HG03280 (cell line): ENCODE measurements around the gene C1orf35.
A peak's percentile ranks its signal among the peaks of the same experiment; 100 is the strongest.
"Not testable (repeated sequence)": the region's sequence is repeated elsewhere in the genome, so short reads cannot be mapped to it uniquely, and the experiment has no call there.

Experiments
- ATAC-seq: cut with Tn5 transposase; IDR thresholded peaks from one replicate; pipeline ENCODE4 v1.9.1; 2021; ENCODE audit warnings: mild to moderate bottlenecking, moderate library complexity; ENCODE audit not compliant: unreplicated experiment

C1orf35 gene

GRCh38 chr1:228142701-228143136 lies 39.6 kb upstream of the C1orf35 start:
- ATAC-seq: no peak

GRCh38 chr1:228142155-228142691 lies 39.1 kb upstream of the C1orf35 start:
- no peak for ATAC-seq

DNA sequence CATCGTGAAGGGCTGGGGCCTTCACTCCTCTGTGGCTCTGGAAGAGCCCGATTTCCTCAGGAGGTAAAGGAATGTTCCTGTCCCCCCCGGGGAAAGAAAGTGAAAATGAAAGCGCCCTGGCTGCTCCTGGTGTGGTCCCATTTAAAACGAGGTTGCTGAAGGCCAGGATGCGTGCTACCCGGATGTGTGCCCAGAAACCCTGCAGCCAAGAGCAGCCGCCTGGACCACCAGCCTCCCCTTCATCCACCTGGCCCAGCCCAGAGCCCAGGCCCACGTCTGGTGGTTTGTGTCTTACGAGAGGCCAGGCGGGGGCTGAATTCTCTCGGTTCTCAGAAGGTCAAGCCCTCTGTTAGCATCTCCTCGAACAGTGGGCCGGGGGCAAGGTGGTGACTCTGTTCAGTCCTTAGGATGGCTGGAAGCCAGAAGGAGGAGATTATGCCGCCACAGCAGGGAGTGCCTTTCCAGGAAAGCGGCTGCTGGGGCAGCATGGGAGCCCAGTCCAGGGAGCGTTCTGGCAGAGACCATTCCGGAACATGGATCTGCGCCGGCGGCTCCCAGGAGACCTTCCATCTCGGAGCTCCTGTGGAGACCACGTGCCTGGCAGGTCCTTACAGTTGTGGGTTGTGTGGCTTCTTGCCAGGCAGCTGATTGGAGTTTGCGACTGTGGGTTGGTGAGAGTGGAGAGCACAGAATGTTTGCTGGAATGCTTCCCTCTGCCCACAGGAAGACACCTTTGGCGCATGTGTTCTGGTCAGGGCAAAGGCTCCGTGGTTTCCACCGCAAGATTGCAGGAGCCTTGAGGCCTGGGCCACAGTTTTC lies 38.3 kb upstream of the C1orf35 start:
- no peak for ATAC-seq

DNA sequence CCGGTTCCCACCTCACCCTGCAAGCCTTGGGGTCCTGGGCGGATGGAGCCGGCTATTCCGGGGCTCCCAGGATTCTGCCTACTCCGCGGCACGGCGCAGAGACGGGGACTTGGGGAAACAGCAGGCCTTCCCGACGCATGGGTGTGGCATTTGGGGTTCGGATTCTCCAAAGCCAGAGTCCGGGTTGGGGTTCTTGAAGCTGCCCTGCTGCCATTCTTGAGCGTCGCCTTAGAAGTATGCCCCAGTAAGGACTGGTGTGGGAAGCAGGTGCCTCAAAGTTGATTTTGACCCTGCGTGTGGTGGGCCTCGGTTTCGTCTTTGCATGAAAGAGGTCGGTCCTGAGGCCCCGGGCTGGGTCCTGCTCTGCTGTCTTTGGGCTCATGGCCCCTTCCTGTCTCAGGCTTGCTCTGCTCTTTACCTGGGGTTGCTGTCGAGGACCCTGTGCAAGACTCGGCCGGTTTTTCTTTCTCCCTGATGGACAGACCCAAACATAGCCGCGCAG lies 37.6 kb upstream of the C1orf35 start:
- no peak for ATAC-seq

GRCh38 chr1:228139931-228140723 lies 37.0 kb upstream of the C1orf35 start, which contains the start of gene GUK1:
TSS of gene GUK1 (plus strand) at chr1:228140279. CDS start at chr1:228140303, 24 bp downstream.
- peak; percentile 90 for ATAC-seq

DNA sequence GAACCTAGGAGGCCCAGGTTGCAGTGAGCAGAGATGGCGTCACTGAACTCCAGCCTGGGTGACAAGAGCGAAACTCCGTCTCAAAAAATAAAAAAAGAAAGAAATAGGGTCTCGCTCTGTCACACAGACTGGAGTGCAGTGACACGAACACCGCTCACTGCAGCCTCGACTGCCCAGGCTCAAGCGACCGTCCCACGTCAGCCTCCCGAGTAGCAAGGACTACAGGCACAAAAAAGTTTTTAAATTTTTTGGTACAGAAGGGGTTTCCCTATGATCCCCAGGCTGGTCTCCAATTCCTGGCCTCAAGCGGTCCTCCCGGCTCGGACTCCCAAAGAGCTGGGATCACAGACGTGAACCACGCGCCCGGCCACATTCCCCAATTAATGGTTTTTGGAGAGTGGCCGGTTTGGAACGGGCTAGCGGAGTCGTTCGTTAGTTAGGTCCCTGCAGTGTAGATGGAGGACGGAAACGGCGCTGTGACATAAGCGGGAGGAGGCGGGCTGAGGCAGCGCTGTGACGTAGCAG lies 36.3 kb upstream of the C1orf35 start:
- ATAC-seq: no peak

DNA sequence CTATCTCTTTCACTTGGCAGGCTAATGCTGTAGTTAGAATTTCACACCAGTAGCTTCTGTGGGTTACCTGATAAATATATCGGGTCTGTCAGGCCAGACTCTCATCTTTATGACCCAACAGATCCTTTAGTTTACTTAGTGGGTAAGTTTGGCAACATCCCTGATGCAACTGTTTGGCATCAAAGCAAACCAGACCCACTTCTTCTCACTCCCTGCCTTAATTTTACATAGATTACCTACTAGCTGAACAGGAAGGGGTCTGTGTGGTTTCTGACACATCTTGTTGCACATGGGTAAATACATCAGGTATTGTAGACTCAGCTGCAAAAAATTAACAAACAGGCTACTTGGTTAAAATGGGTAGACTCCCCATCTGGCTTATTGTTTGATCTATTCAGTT lies 33.8 kb upstream of the C1orf35 start:
- ATAC-seq: no peak

GRCh38 chr1:228134591-228134990 lies 31.5 kb upstream of the C1orf35 start:
- ATAC-seq: no peak

GRCh38 chr1:228131766-228132165 lies 28.6 kb upstream of the C1orf35 start:
- ATAC-seq: no peak

- no peak for ATAC-seq
Measured at GRCh38 chr1:228125185-228125584, 22.1 kb upstream of the C1orf35 start.

- ATAC-seq: no peak
Measured at GRCh38 chr1:228123505-228123904, 20.4 kb upstream of the C1orf35 start.

- ATAC-seq: no peak
Measured at GRCh38 chr1:228122921-228123441, 19.9 kb upstream of the C1orf35 start.

GRCh38 chr1:228120857-228121489 lies 17.8 kb upstream of the C1orf35 start:
- ATAC-seq: no peak

GRCh38 chr1:228120351-228120750 lies 17.2 kb upstream of the C1orf35 start:
- no peak for ATAC-seq

DNA sequence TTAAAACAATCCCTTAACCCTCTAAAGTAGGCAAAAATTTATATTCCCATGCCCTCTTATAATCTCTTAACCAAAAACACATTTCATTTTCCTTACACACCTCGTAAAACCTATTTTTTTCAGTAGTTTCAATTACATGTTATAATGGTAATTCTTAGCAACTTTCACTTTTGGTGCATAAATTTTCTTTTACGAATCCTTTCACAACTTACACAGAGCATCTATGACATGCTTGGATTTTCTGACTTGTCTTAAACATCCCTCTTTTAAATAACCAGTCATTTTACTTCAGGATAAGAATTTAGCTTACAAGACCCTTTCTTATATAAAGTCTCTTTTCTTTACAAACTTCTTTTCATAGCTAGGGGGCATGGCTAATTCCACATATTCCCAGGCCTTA lies 14.9 kb upstream of the C1orf35 start:
- ATAC-seq: no peak

DNA sequence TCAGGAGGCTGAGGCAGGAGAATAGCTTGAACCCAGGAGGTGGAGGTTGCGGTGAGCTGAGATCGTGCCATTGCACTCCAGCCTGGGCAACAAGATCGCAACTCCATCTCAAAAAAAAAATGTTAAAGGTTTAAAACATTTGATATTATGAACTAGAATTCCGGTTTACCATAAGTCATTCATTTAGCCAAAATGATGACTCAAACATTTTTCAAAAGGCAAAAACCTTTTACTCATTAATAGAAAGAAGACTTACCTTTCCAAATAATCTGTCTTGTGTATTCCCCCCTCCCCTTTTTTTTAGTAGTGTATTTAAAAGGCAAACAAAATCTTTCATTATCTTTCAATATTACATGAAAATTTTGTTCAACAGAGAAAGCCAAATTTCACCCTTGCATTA lies 14.2 kb upstream of the C1orf35 start:
- no peak for ATAC-seq

- ATAC-seq: no peak
Measured at GRCh38 chr1:228114827-228115226, 11.7 kb upstream of the C1orf35 start.

DNA sequence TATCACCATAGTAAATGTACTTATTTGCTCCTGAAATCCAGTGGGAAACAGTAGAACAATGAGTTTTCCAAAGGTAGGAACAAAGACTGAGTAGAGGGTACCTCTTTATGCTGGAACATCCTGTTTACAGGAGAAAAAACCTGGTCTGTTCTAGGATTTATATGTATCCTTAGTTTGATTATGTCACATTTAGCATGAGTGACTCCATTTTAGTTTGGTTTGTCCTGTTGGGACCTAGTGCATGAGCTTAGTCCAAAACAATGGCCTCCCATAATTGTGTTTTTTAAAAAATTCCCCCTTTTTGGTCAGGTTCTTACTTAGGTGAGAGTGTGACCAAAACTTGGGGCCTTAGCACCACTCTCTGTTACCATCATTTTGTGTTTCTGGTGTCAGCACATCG lies 9.5 kb upstream of the C1orf35 start:
- ATAC-seq: no peak

GRCh38 chr1:228112167-228112566 lies 9.0 kb upstream of the C1orf35 start:
- no peak for ATAC-seq

GRCh38 chr1:228111315-228111714 lies 8.2 kb upstream of the C1orf35 start:
- ATAC-seq: not testable (repeated sequence)

DNA sequence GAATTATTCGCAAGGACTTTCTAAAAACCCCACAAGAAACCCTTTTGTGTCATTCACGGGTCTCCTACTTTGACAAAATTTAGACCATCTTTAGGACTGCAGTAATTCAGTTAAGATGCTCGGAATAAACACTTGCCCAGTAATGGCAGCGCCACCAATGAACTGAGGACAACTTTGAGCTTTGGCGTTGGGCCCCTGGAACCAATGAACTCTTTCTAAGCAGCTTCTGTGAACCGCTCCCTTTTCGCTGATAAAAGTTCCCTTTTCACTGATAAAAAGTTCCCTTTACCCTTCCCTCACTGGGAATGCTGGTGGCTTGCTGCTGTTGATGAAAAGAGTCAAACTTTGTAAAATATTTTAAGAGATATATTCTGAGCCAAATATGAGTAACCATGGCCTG lies 7.4 kb upstream of the C1orf35 start:
- no peak for ATAC-seq
